Measurements from ENCODE around the gene ZFAND2B.

ZFAND2B gene

DNA sequence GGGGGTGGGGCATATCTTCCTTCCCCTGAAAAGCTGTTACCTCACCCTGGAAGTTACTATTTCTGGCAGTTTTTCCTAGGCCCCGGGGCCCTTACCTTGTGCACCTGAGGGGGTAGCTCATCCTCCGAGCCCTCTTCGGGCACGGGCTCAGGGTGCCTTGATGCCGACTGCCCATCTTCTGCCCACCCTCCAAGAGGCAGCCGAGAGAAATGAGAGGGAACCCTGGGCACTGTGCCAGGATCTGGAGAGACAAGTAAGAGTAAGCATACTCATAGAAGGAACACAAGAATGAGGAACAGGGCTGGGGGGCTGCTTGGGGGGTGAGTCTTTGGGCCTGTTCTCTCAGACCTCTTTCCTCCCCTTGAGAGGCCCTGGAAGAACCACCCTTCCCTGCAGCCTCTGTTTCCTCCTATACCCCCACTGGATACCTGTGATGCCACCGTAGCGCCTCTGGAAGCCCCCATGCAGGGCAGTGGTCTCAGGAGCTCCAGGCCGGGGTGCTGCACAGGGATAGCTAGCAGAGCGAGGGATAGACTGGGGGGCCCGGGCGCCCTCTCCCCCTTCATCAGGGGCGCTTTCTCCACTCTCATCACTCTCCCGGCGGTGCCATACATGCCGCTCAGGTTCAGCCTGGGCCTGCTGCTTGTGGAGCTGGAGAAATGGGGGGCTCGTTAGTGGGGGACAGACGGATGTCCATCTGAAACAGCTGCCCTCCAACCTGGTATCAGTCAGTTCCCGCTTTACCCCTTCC lies 14.2 kb downstream of the ZFAND2B start:
- no peak for DNase-seq (ENCODE audit: low read depth, low spot score)

DNA sequence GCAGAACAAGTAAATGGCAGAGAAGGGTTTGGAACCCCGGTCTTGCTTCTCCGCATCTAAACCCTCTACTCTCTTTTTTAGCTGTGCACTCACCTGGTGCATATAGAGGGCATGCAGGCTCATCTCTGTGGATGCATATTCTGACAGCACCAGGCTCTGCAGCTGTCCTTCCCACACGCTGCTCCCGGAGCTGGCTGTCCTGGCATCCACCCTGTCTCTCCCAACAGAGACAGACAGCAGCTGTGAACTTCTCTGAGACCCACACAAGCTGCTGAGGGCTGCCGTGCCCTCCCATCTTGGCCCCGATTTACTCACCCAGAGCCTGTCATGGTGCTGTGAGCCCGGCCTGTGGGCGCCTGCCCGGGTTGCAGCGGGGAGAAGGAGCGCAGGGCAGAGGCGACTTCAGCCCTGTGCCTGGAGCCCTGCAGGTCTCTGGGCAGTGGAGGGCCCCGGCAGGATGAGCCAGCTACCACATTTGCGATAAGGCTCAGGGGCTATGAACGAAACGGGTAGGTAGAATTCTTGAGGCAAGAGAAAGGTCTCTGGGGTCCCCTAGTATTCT lies 15.5 kb downstream of the ZFAND2B start:
- no peak for DNase-seq (ENCODE audit: low read depth, low spot score)

DNA sequence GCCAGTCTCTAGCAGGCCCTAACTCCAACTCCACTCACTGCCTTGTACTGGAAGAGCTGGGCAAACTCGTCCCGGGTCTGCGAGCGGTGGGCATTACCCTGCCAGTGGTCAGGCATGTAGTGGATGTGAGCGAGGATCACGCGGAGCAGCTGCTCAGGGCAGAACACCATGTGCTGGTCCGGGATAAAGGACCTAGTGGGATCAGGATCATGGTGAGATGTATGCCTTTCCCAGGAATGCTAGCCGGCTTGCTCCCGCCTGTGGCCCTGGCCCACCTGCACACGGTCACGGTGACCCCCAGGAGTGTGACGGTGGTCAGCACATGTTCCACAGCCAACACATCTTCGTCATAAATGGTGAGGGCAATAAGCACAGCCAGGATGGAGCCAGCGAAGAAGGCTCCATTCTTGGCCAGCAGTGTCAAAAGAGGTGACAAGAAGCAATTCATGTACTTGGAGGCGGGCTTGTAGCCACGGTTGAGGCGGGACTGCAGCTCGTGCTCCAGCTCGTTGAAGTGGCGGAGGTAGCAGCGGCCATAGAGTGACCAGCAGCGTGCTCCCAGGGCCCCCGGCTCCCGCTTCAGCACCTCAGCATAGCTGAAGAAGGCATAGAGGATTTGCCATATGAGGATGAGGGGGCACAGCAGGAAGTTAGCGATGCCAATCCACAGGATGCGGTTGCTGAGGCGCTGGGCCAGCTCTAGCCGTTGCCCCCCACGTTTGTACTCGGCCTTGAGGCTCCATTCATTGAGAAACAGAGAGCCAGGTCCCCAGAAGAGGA lies 17.4 kb downstream of the ZFAND2B start:
- DNase-seq (ENCODE audit: low read depth, low spot score), result no peak

DNA sequence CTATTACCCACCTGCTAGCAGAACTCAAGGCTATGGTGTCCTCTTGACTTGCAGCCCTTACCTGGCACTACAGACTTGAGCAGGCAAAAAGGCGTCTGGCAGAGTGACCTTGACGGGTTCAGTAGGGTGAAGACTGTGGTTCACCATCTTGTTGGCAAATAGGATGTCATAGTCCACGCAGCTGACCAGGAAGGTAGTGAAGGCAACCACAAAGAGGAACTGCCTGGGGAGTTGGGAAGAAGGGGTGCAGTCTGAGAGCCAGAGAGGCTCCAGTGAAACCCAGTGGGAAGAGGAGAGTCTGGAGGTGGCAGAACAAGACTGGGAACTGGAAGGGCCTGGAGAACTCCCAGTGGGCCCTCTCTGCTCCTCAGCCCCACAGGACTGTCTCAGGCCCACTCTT lies 18.8 kb downstream of the ZFAND2B start:
- no peak for DNase-seq (ENCODE audit: low read depth, low spot score)

- DNase-seq (ENCODE audit: low read depth, low spot score), result no peak
Measured at GRCh38 chr2:219228041-219228910, 21.7 kb downstream of the ZFAND2B start.

- no peak for DNase-seq (ENCODE audit: low read depth, low spot score)
Measured at GRCh38 chr2:219228911-219229304, 22.3 kb downstream of the ZFAND2B start.

DNA sequence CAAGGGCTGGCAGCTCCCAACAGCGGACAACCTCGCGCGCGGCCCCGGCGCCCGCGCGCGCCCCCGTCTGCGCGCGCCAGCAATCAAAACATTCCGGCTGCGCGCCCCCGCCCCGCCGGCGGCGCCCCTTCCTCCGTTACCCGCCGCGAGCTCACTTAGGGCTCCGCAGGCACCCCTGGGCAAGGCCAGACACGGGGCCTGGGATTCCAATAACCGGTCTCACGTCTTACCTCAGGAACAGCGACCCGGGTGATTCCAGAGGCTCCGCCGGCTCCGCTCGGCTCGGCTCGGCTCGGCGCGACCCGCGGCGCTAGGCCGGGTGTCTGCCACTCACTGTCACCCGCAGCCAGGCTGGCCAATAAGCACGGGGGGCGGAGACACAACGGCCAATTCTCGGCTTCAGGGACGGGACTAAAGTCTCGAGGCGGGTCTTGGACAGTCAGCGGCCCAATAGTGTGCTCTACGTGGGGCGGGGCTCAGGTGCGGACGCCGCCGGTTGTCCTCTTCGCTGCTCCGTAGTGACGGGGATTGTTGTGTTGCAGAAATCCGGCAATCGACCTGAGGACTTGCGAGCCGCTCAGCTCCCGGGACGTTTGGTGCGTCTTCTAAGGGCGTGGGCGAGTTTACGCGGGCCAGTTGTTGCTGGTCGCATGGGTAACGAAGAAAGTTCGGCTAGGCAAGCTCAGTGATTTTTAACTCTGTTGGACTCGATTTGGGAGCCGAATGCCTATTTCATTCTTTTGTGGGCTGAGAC lies 22.9 kb downstream of the ZFAND2B start, which contains the start of the genes ANKZF1 and ATG9A:
TSS of gene ANKZF1 (plus strand) at position 502 of the 754 bp plus-strand sequence. CDS start 452 bp downstream, outside the sequence.
TSS of gene ATG9A (minus strand) at position 332 of the 754 bp plus-strand sequence. CDS start 1,612 bp downstream, outside the sequence.
- peak; percentile 92 for DNase-seq (ENCODE audit: low read depth, low spot score)

DNA sequence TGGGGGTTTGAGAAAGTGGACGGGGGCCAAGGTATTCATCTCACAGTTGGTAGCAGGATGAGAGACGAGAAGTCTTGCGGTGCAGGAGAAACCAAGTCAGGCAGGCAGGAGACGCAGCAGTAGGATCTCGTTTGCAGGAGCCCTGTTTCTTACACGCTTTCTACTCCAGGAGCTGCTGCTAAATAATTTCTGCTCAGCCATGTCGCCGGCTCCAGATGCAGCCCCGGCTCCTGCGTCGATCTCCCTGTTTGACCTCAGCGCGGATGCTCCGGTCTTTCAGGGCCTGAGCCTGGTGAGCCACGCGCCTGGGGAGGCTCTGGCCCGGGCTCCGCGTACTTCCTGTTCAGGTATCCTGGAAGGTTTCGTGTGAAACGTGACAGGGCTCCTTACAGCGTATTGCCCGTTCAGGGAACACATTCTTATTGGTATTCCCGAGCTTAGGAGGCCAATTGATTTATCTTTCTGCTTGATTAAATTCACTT lies 23.5 kb downstream of the ZFAND2B start:
- no peak for DNase-seq (ENCODE audit: low read depth, low spot score)

DNA sequence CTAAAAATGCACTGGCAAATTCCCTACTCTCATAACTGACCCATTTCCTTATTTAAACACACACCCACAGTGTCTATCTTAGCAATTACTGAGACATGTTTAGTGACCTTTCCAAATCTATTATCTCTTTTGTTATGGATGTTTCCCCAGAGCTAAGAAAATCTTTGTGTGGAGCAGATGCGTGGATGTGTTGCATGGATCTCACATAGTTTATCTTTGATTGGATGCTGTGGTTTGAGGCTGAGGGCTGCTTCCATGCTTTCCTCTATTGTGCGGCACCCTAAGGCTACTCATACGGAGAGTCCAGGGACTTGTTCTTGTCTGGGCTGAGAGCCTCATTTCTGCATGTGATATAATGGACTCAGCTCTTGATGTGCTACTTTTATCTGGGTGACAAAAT lies 27.7 kb downstream of the ZFAND2B start:
- no peak for DNase-seq (ENCODE audit: low read depth, low spot score)

- no peak for DNase-seq (ENCODE audit: low read depth, low spot score)
Measured at GRCh38 chr2:219243291-219243761, 36.7 kb downstream of the ZFAND2B start.

DNA sequence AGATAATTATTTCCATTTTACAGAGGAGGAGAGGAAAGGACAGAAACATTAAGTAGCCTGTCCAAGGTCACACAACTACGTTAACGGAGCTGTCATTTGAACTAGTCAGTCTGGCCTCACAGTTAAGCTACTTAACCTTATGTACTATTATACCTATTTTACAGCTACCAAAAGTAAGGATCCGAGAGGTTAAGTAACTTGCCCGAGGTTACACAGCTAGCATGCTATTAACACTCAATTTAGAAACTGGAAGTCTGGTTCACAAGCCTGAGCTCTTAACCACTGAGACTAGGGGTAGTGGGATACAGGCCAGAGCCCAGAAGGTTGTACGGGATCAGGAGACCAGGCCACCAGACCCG lies 38.2 kb downstream of the ZFAND2B start:
- no peak for DNase-seq (ENCODE audit: low read depth, low spot score)

DNA sequence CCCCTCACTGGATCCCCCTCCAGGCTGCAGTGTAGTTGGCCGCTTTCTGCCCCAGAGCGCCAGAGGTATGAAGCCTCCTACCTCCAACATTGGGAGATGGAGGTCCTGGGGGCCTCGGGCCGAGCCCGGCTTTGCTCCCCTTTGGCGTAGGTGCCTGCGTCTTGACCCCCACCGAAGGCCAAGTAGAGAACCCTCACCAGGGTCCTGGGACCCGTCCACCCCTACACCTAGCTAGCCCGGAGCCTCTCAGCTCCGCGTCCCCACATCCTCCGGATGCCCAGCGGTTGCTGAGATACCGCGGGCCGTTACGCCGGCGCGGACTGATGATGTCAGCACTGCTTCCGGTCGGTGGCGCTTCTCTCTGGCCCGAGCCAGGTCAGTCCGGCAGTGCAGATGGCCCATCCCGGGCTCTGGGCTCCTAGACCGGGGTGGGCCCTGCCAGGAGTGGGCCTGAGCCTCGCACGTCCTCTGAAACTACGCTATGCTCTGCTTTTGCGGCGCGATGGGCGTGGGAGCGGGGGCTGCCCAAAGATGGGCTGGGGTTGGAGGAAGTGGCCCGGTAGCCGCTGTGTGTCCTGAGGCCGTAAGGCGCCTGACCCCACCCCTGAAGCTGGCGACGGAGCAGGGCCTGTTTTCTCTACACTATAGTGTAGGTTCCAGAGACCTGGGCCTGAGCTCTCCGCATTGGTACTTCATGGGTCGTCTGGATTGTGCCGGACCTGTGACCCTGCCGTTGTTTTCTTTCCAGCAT lies 38.7 kb downstream of the ZFAND2B start, which contains the start of the genes GLB1L and STK16:
TSS of gene GLB1L (minus strand) at position 297 of the 751 bp plus-strand sequence. CDS start 1,871 bp downstream, outside the sequence.
TSS of gene STK16 (plus strand) at position 332 of the 751 bp plus-strand sequence. CDS start 521 bp downstream, outside the sequence.
- peak; percentile 80 for DNase-seq (ENCODE audit: low read depth, low spot score)

- no peak for DNase-seq (ENCODE audit: low read depth, low spot score)
Measured at GRCh38 chr2:219245899-219246230, 39.3 kb downstream of the ZFAND2B start.

DNA sequence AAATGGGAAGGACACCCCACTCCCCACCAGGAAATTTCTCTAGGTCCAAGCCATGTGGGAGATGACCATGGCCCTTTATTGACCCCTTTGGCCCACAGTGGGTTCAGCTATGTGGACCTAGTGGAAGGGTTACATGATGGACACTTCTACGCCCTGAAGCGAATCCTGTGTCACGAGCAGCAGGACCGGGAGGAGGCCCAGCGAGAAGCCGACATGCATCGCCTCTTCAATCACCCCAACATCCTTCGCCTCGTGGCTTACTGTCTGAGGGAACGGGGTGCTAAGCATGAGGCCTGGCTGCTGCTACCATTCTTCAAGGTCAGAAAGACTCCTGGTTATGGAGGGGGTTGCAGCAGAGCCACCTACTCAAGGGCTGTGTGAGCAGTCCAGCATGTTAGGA lies 40.0 kb downstream of the ZFAND2B start:
- DNase-seq (ENCODE audit: low read depth, low spot score), result no peak

- no peak for DNase-seq (ENCODE audit: low read depth, low spot score)
Measured at GRCh38 chr2:219247678-219248642, 41.4 kb downstream of the ZFAND2B start.

DNA sequence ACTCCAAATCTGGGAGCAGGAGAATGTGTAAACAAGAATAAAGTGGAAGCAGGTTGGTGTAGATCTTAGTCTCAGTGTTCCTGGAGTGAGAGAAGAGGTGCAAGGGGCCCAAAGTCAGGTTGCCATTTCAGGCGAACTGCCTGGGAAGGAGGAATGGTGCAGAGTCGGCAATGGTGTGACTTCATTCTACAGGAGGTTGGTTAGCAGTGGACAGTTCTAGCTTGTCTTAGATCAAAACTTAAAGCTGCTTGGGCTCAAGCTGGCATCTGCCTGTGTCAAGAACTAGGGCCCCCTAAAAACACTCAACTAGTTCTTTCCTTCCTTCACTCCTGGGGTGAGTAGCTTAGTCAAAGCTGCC lies 42.2 kb downstream of the ZFAND2B start:
- DNase-seq (ENCODE audit: low read depth, low spot score), result no peak

- DNase-seq (ENCODE audit: low read depth, low spot score), result peak; percentile 21
Measured at GRCh38 chr2:219249203-219249980, 42.8 kb downstream of the ZFAND2B start.

All from brain pericyte (primary cell).